Measurements from ENCODE around the gene ZC3H12D. TPM values are rescaled to one million over a fixed set of nuclear protein-coding genes. Genes with fewer than 3 reads are reported as not detected.

The ZC3H12D gene
- total and polyA plus RNA-seq, 2 of the 13 experiments (the other 11 are each of a cell fraction or from before 2014, with no cell fraction given), result 1.2 to 2.7 TPM

DNA sequence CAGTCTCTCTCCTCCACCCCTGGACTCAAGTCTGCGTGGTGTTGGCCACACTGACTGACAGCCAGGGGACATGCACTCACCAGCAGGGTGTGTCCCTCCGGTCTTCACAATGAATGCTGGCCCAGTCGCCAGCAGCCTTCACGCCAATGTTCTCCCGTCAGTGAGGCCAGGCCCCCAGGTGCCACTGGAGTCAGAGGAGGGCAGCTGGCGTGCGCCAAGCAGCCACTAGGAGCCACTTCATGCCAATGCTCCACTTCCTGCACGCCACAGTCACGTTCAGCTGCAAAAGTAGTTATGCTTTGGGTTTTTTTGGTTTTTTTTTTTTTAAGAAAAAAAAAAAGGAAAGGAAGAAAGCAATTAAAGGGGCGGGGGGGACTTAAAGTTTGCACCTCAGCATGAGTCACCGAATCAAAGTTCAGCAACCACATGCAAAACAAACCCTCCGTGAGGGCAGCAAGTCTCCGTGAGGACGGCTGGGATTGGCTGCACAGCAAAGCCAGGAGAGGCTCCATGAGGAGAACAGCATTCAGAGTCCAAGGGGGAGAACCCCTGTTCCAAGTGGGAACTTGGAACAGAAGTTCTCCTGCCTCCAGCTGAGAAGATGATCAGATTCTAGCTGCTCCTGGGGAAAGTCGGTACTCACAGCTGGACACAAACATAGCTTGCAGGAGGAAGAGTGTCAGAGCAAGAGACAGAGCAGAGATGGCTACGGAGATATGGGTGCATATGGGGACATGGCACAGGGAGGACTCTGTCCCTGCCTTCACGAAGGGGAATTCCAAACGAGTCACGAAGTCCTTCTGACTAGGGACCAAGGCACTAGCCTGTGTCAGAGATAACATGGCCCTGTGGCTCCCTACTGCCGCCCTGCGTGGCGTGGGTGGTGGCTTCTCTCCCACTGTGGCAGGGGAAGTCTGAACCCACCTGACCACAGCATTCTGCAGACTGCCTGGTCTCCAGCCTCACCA, at the start of gene ZC3H12D (continued):
- TF ChIP-seq, protein P1, sequence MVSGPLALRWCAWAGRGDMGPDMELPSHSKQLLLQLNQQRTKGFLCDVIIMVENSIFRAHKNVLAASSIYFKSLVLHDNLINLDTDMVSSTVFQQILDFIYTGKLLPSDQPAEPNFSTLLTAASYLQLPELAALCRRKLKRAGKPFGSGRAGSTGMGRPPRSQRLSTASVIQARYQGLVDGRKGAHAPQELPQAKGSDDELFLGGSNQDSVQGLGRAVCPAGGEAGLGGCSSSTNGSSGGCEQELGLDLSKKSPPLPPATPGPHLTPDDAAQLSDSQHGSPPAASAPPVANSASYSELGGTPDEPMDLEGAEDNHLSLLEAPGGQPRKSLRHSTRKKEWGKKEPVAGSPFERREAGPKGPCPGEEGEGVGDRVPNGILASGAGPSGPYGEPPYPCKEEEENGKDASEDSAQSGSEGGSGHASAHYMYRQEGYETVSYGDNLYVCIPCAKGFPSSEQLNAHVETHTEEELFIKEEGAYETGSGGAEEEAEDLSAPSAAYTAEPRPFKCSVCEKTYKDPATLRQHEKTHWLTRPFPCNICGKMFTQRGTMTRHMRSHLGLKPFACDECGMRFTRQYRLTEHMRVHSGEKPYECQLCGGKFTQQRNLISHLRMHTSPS (CRISPR knock-in tag; IDR thresholded peaks at IDR 0.05; ENCODE audit: low read depth), result peak; percentile 92
- peak; percentile 67 for TF ChIP-seq ZNF605 (CRISPR knock-in tag; IDR thresholded peaks at IDR 0.05)
- TF ChIP-seq, protein P2, sequence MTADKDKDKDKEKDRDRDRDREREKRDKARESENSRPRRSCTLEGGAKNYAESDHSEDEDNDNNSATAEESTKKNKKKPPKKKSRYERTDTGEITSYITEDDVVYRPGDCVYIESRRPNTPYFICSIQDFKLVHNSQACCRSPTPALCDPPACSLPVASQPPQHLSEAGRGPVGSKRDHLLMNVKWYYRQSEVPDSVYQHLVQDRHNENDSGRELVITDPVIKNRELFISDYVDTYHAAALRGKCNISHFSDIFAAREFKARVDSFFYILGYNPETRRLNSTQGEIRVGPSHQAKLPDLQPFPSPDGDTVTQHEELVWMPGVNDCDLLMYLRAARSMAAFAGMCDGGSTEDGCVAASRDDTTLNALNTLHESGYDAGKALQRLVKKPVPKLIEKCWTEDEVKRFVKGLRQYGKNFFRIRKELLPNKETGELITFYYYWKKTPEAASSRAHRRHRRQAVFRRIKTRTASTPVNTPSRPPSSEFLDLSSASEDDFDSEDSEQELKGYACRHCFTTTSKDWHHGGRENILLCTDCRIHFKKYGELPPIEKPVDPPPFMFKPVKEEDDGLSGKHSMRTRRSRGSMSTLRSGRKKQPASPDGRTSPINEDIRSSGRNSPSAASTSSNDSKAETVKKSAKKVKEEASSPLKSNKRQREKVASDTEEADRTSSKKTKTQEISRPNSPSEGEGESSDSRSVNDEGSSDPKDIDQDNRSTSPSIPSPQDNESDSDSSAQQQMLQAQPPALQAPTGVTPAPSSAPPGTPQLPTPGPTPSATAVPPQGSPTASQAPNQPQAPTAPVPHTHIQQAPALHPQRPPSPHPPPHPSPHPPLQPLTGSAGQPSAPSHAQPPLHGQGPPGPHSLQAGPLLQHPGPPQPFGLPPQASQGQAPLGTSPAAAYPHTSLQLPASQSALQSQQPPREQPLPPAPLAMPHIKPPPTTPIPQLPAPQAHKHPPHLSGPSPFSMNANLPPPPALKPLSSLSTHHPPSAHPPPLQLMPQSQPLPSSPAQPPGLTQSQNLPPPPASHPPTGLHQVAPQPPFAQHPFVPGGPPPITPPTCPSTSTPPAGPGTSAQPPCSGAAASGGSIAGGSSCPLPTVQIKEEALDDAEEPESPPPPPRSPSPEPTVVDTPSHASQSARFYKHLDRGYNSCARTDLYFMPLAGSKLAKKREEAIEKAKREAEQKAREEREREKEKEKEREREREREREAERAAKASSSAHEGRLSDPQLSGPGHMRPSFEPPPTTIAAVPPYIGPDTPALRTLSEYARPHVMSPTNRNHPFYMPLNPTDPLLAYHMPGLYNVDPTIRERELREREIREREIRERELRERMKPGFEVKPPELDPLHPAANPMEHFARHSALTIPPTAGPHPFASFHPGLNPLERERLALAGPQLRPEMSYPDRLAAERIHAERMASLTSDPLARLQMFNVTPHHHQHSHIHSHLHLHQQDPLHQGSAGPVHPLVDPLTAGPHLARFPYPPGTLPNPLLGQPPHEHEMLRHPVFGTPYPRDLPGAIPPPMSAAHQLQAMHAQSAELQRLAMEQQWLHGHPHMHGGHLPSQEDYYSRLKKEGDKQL (CRISPR knock-in tag; IDR thresholded peaks at IDR 0.05; ENCODE audit: low read depth), result no peak
- TF ChIP-seq, protein P3, sequence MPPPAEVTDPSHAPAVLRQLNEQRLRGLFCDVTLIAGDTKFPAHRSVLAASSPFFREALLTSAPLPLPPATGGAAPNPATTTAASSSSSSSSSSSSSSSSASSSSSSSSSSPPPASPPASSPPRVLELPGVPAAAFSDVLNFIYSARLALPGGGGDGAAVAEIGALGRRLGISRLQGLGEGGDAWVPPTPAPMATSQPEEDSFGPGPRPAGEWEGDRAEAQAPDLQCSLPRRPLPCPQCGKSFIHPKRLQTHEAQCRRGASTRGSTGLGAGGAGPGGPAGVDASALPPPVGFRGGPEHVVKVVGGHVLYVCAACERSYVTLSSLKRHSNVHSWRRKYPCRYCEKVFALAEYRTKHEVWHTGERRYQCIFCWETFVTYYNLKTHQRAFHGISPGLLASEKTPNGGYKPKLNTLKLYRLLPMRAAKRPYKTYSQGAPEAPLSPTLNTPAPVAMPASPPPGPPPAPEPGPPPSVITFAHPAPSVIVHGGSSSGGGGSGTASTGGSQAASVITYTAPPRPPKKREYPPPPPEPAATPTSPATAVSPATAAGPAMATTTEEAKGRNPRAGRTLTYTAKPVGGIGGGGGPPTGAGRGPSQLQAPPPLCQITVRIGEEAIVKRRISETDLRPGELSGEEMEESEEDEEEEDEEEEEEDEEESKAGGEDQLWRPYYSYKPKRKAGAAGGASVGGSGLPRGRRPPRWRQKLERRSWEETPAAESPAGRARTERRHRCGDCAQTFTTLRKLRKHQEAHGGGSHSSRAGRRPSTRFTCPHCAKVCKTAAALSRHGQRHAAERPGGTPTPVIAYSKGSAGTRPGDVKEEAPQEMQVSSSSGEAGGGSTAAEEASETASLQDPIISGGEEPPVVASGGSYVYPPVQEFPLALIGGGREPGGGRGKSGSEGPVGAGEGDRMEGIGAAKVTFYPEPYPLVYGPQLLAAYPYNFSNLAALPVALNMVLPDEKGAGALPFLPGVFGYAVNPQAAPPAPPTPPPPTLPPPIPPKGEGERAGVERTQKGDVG (CRISPR knock-in tag; IDR thresholded peaks at IDR 0.05; ENCODE audit: borderline replicate concordance), result peak; percentile 46; the same call in 1 of the 2 replicates
- TF ChIP-seq, protein P4, sequence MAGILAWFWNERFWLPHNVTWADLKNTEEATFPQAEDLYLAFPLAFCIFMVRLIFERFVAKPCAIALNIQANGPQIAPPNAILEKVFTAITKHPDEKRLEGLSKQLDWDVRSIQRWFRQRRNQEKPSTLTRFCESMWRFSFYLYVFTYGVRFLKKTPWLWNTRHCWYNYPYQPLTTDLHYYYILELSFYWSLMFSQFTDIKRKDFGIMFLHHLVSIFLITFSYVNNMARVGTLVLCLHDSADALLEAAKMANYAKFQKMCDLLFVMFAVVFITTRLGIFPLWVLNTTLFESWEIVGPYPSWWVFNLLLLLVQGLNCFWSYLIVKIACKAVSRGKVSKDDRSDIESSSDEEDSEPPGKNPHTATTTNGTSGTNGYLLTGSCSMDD (CRISPR knock-in tag; IDR thresholded peaks at IDR 0.05), result no peak
- TF ChIP-seq ZNF850 (CRISPR knock-in tag; conservative IDR thresholded peaks at IDR 0.05), result peak; percentile 74; the same call in 1 of the 2 replicates
- TF ChIP-seq ELF1 (CRISPR knock-in tag; IDR thresholded peaks at IDR 0.05), result peak; percentile 13; the same call in 1 of the 2 replicates
- TF ChIP-seq, protein P5, sequence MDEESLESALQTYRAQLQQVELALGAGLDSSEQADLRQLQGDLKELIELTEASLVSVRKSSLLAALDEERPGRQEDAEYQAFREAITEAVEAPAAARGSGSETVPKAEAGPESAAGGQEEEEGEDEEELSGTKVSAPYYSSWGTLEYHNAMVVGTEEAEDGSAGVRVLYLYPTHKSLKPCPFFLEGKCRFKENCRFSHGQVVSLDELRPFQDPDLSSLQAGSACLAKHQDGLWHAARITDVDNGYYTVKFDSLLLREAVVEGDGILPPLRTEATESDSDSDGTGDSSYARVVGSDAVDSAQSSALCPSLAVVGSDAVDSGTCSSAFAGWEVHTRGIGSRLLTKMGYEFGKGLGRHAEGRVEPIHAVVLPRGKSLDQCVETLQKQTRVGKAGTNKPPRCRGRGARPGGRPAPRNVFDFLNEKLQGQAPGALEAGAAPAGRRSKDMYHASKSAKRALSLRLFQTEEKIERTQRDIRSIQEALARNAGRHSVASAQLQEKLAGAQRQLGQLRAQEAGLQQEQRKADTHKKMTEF (CRISPR knock-in tag; IDR thresholded peaks at IDR 0.05), result peak; percentile 94
- peak; percentile 52; the same call in 1 of the 2 replicates for TF ChIP-seq GATAD1 (CRISPR knock-in tag; IDR thresholded peaks at IDR 0.05)
- TF ChIP-seq KDM3A (CRISPR knock-in tag; IDR thresholded peaks at IDR 0.05; ENCODE audit: low read depth), result peak; percentile 89; the same call in 1 of the 2 replicates
- TF ChIP-seq, protein P6, sequence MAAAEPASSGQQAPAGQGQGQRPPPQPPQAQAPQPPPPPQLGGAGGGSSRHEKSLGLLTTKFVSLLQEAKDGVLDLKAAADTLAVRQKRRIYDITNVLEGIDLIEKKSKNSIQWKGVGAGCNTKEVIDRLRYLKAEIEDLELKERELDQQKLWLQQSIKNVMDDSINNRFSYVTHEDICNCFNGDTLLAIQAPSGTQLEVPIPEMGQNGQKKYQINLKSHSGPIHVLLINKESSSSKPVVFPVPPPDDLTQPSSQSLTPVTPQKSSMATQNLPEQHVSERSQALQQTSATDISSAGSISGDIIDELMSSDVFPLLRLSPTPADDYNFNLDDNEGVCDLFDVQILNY (CRISPR knock-in tag; conservative IDR thresholded peaks at IDR 0.05), result no peak

All from HepG2 (cell line).